ENCODE measurements around the gene SPON1. TPM values are rescaled to one million over a fixed set of nuclear protein-coding genes. Genes with fewer than 3 reads are reported as not detected.

SPON1 gene
- total and polyA plus RNA-seq, 2 experiments from 2014 or later = 2.9 to 6.4 TPM

DNA sequence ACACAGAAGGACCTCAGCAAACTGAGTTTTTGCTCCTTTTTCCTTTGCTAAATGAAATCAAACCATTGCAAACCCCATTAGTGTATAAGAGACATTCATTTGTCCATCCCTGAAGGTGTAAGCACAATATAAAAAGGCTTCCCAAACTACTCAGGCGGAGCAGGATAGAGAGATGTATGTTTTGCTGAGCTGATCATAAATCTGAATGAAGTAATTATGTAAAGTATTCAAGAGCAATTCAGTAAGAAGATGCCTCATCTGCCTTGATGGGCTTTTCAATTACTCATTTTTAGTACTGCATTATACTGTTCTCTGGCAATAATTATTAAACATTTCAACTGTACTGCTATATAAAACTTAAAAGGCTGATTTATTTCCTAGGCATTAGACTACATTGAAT lies 65.0 kb downstream of the SPON1 start:
- H3K4me1 Mint-ChIP-seq = peaks cover 18% of the 10 kb centered on the region; the same call in 2 of the 3 replicates
- DNase-seq (ENCODE audit: low spot score) (no peak), ATAC-seq (no peak)
- no peaks in the 10 kb centered on the region for H3K36me3 Mint-ChIP-seq (ENCODE audit: low read depth)
- Histone ChIP-seq H3K4me3 (no peak overlapping the region), H3K4me2 (no peak overlapping the region), H3K4me1 (ENCODE audit: insufficient read depth) (peaks cover 11% of the 10 kb centered on the region; the same call in 1 of the 2 replicates), H2AFZ (no peak overlapping the region), H3K79me2 (replicated peaks; ENCODE audit: insufficient read depth) (no peaks in the 10 kb centered on the region), H3K27ac (ENCODE audit: low read depth) (no peak overlapping the region), H3K27me3 (ENCODE audit: insufficient read depth) (no peaks in the 10 kb centered on the region), H3K9me2 (ENCODE audit: insufficient read depth) (no peaks in the 10 kb centered on the region), H3K36me3 (ENCODE audit: insufficient read depth) (no peaks in the 10 kb centered on the region), H3F3A (replicated peaks; ENCODE audit: low read depth) (no peaks in the 10 kb centered on the region), H4K20me1 (replicated peaks; ENCODE audit: insufficient read depth) (no peaks in the 10 kb centered on the region)
- H3K27me3 Mint-ChIP-seq (ENCODE audit: insufficient read depth, low read depth, poor library complexity) = peaks cover 7% of the 10 kb centered on the region
- no peak overlapping the region for H3K4me3 Mint-ChIP-seq
- H3K27ac Mint-ChIP-seq = no peak overlapping the region
- no peaks in the 10 kb centered on the region; the same call in 2 of the 3 replicates for H3K9me3 Mint-ChIP-seq
- TF ChIP-seq, protein P1, sequence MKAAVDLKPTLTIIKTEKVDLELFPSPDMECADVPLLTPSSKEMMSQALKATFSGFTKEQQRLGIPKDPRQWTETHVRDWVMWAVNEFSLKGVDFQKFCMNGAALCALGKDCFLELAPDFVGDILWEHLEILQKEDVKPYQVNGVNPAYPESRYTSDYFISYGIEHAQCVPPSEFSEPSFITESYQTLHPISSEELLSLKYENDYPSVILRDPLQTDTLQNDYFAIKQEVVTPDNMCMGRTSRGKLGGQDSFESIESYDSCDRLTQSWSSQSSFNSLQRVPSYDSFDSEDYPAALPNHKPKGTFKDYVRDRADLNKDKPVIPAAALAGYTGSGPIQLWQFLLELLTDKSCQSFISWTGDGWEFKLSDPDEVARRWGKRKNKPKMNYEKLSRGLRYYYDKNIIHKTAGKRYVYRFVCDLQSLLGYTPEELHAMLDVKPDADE (IDR thresholded peaks at IDR 0.05) = no peak
- TF ChIP-seq NANOG (IDR thresholded peaks at IDR 0.05; ENCODE audit: borderline replicate concordance) (no peak), ZNF331 (CRISPR knock-in tag; IDR thresholded peaks at IDR 0.05; ENCODE audit: low read depth) (no peak), EZH2phosphoT487 (IDR thresholded peaks at IDR 0.05; ENCODE audit: unreplicated experiment) (no peak), JUNB (IDR thresholded peaks at IDR 0.05; ENCODE audit: unreplicated experiment) (no peak), POLR2AphosphoS5 (IDR thresholded peaks at IDR 0.05; ENCODE audit: low read depth) (no peak), CREB1 (CRISPR knock-in tag; IDR thresholded peaks at IDR 0.05; ENCODE audit: low read depth) (no peak), ZNF114 (CRISPR knock-in tag; IDR thresholded peaks at IDR 0.05) (no peak), STAT1 (IDR thresholded peaks at IDR 0.05; ENCODE audit: unreplicated experiment) (no peak), EZH2 (IDR thresholded peaks at IDR 0.05; ENCODE audit: low read depth, unreplicated experiment) (no peak)
- TF ChIP-seq, protein P2, sequence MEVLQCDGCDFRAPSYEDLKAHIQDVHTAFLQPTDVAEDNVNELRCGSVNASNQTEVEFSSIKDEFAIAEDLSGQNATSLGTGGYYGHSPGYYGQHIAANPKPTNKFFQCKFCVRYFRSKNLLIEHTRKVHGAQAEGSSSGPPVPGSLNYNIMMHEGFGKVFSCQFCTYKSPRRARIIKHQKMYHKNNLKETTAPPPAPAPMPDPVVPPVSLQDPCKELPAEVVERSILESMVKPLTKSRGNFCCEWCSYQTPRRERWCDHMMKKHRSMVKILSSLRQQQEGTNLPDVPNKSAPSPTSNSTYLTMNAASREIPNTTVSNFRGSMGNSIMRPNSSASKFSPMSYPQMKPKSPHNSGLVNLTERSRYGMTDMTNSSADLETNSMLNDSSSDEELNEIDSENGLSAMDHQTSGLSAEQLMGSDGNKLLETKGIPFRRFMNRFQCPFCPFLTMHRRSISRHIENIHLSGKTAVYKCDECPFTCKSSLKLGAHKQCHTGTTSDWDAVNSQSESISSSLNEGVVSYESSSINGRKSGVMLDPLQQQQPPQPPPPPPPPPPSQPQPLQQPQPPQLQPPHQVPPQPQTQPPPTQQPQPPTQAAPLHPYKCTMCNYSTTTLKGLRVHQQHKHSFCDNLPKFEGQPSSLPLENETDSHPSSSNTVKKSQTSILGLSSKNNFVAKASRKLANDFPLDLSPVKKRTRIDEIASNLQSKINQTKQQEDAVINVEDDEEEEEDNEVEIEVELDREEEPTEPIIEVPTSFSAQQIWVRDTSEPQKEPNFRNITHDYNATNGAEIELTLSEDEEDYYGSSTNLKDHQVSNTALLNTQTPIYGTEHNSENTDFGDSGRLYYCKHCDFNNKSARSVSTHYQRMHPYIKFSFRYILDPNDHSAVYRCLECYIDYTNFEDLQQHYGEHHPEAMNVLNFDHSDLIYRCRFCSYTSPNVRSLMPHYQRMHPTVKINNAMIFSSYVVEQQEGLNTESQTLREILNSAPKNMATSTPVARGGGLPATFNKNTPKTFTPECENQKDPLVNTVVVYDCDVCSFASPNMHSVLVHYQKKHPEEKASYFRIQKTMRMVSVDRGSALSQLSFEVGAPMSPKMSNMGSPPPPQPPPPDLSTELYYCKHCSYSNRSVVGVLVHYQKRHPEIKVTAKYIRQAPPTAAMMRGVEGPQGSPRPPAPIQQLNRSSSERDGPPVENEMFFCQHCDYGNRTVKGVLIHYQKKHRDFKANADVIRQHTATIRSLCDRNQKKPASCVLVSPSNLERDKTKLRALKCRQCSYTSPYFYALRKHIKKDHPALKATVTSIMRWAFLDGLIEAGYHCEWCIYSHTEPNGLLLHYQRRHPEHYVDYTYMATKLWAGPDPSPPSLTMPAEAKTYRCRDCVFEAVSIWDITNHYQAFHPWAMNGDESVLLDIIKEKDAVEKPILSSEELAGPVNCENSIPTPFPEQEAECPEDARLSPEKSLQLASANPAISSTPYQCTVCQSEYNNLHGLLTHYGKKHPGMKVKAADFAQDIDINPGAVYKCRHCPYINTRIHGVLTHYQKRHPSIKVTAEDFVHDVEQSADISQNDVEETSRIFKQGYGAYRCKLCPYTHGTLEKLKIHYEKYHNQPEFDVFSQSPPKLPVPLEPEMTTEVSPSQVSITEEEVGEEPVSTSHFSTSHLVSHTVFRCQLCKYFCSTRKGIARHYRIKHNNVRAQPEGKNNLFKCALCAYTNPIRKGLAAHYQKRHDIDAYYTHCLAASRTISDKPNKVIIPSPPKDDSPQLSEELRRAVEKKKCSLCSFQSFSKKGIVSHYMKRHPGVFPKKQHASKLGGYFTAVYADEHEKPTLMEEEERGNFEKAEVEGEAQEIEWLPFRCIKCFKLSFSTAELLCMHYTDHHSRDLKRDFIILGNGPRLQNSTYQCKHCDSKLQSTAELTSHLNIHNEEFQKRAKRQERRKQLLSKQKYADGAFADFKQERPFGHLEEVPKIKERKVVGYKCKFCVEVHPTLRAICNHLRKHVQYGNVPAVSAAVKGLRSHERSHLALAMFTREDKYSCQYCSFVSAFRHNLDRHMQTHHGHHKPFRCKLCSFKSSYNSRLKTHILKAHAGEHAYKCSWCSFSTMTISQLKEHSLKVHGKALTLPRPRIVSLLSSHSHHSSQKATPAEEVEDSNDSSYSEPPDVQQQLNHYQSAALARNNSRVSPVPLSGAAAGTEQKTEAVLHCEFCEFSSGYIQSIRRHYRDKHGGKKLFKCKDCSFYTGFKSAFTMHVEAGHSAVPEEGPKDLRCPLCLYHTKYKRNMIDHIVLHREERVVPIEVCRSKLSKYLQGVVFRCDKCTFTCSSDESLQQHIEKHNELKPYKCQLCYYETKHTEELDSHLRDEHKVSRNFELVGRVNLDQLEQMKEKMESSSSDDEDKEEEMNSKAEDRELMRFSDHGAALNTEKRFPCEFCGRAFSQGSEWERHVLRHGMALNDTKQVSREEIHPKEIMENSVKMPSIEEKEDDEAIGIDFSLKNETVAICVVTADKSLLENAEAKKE (CRISPR knock-in tag; IDR thresholded peaks at IDR 0.05) = no peak
- TF ChIP-seq, protein P3, sequence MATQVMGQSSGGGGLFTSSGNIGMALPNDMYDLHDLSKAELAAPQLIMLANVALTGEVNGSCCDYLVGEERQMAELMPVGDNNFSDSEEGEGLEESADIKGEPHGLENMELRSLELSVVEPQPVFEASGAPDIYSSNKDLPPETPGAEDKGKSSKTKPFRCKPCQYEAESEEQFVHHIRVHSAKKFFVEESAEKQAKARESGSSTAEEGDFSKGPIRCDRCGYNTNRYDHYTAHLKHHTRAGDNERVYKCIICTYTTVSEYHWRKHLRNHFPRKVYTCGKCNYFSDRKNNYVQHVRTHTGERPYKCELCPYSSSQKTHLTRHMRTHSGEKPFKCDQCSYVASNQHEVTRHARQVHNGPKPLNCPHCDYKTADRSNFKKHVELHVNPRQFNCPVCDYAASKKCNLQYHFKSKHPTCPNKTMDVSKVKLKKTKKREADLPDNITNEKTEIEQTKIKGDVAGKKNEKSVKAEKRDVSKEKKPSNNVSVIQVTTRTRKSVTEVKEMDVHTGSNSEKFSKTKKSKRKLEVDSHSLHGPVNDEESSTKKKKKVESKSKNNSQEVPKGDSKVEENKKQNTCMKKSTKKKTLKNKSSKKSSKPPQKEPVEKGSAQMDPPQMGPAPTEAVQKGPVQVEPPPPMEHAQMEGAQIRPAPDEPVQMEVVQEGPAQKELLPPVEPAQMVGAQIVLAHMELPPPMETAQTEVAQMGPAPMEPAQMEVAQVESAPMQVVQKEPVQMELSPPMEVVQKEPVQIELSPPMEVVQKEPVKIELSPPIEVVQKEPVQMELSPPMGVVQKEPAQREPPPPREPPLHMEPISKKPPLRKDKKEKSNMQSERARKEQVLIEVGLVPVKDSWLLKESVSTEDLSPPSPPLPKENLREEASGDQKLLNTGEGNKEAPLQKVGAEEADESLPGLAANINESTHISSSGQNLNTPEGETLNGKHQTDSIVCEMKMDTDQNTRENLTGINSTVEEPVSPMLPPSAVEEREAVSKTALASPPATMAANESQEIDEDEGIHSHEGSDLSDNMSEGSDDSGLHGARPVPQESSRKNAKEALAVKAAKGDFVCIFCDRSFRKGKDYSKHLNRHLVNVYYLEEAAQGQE (IDR thresholded peaks at IDR 0.05; ENCODE audit: unreplicated experiment) = no peak
- TF ChIP-seq, protein P4, sequence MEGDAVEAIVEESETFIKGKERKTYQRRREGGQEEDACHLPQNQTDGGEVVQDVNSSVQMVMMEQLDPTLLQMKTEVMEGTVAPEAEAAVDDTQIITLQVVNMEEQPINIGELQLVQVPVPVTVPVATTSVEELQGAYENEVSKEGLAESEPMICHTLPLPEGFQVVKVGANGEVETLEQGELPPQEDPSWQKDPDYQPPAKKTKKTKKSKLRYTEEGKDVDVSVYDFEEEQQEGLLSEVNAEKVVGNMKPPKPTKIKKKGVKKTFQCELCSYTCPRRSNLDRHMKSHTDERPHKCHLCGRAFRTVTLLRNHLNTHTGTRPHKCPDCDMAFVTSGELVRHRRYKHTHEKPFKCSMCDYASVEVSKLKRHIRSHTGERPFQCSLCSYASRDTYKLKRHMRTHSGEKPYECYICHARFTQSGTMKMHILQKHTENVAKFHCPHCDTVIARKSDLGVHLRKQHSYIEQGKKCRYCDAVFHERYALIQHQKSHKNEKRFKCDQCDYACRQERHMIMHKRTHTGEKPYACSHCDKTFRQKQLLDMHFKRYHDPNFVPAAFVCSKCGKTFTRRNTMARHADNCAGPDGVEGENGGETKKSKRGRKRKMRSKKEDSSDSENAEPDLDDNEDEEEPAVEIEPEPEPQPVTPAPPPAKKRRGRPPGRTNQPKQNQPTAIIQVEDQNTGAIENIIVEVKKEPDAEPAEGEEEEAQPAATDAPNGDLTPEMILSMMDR (conservative IDR thresholded peaks at IDR 0.05; ENCODE audit: low read depth in 2 of 2) = no peak
